Measurements from ENCODE around the gene CLPTM1.

The CLPTM1 gene

DNA sequence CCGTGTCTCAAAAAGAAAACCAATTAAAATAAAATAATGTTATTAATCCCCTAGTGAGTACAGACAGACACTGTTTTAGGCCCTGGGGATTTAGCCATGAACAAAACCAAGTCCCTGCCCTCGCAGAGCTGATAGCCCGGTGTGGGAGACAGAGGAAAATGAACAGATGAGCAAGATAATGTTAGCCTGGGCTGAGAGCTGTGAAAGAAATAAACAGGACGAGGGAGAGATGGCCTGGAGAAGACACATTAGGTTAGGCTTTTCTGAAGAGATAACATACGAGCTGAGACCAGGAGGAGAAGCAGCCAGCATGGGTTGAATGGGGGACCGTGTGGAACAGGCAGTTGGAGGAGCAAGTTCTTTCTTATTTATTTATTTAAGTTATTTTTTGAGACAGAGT, 55.1 kb downstream of the CLPTM1 start:
- DNase-seq (ENCODE audit: low read depth), result no peak

DNA sequence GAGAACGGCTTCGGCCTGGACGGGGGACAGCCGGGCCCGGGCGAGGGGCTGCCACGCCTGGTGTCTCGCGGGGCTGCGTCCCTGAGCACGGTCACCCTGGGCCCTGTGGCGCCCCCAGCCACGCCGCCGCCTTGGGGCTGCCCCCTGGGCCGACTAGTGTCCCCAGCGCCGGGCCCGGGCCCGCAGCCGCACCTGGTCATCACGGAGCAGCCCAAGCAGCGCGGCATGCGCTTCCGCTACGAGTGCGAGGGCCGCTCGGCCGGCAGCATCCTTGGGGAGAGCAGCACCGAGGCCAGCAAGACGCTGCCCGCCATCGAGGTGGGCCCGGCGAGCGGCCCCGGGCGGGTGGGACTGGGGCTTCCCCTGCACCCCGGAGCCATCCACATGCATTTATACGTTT, 56.8 kb downstream of the CLPTM1 start:
- DNase-seq (ENCODE audit: low read depth), result no peak

DNA sequence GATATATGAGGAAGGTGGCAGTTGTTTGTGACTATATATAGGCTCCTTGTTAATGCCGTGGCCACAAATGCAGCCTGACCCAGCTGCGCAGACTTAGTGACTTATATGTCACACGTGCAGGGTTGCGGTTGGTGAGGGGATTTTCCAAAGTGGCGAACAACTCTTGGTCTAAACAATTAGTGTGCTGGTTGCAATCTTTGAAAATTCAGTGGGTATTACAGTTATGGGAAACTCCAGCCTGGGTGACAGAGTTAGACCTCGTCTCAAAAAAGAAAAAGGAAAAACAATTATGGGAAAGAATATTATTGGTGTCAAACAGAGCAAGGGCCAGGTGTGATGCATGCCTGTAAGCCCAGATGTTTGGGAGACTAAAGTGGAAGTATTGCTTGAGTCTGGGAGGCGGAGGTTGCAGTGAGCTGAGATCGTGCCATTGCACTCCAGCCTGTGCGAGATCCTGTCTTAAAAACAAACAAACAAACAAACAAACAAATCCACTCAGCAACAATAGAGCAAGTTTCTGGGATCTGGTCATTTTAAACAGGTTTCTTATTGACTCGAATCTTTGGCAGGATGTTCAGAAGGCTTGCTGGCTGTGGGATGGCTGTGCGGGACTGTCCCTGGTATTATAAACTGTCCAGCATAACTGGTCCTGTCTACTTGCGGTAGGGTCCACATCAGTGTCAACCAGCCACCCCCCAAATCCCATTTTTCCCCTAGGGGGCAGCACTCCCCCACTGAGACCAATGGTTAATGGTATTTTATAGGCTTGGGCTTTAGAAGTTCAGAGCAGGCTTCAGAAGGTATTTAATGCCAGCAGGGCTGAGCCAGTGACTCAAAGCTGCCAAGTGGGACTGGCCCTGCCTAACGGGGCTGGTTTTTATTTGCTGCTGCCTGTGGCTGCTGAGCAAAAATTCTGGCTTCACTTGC, 61.5 kb downstream of the CLPTM1 start:
- peak; percentile 65 for DNase-seq (ENCODE audit: low read depth)

GRCh38 chr19:45019187-45019586, 64.0 kb downstream of the CLPTM1 start:
- no peak for DNase-seq (ENCODE audit: low read depth)

DNA sequence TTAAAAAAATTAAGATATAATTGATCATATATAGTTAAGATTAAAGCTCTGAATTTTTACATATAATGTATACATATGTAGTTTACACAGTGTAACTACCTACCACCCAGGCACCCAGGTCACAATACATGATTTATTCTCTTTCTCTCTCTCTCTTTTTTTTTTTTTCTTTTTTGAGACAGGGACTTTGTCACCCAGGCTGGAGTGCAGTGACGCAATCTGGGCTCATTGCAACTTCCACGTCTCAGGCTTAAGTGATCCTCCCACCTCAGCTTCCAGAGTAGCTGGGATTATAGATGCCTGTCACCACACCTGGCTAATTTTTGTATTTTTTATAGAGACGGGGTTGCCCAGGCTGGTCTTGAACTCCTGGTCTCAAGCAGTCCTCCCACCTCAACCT, 64.9 kb downstream of the CLPTM1 start:
- no peak for DNase-seq (ENCODE audit: low read depth)

DNA sequence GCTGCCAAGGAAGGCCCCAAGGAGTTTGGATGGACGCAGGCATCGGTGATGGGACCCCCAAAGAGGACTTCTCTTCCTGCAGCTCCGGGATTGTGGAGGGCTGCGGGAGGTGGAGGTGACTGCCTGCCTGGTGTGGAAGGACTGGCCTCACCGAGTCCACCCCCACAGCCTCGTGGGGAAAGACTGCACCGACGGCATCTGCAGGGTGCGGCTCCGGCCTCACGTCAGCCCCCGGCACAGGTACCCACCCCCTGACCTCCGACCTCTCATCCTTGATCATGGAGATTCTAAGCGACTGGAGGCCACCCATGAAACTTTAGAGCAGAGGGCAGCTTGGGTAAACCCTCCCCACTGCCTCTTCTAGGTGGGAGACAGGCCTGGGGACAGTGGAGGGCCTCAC, 66.8 kb downstream of the CLPTM1 start:
- no peak for DNase-seq (ENCODE audit: low read depth)

DNA sequence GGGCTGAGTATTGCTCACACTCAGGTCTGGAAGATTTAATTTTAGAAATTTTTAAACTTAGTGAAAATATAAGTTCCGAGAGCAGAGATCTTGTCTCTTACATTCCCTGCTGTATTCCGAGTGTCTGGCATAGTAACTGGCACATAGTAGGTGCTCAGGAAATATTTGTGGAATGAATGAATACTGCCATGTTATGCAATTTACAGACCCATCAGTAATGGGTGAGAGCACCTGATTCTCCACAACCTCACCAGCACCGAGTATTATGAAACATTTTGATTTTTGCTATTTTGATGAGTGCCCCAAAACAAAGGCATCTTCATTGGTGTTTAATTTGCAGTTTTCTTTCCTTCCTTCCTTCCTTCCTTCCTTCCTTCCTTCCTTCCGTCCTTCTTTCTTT, 67.9 kb downstream of the CLPTM1 start:
- DNase-seq (ENCODE audit: low read depth), result no peak

- DNase-seq (ENCODE audit: low read depth), result no peak
Observed at GRCh38 chr19:45025264-45025663, 70.1 kb downstream of the CLPTM1 start.

DNA sequence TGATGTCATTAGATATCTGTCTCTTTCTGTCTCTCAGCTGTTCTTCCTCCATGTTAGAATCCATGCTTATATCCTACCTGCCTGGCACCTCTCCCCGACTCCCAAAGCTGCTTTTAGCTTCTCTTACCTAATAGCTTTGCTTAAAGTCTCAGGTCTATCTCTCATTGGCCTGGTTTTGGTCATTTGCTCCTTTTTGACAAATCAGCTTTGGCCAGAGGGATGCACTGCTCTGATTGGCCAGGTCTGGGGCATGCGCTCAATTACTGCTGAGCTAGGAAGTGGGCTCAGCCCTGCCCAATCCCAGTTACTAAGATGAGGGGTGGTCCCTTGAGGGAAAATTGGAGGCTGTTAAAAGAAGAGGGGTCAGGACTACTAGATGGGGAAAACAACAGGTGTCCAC, 72.2 kb downstream of the CLPTM1 start:
- DNase-seq (ENCODE audit: low read depth), result no peak

DNA sequence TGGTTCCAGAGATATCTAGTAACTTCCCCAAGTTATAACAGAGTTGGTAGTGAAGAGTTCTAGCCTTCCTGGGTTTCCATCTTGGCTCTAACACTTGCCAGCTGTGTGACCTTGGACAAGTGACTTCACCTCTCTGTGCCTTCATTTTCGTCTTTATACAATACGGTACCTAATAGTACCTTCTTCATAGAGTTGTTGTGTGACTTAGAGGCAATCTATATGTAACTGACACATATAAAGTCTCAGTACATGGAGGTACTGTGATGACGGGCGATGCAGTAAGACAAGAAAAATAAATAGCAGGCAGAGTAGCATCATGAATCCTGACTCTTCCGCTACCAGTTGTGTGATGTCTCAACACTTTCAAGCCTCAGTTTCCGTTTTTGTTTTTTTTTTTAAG, 75.6 kb downstream of the CLPTM1 start:
- DNase-seq (ENCODE audit: low read depth), result no peak

GRCh38 chr19:45032421-45032820, 77.2 kb downstream of the CLPTM1 start:
- no peak for DNase-seq (ENCODE audit: low read depth)

DNA sequence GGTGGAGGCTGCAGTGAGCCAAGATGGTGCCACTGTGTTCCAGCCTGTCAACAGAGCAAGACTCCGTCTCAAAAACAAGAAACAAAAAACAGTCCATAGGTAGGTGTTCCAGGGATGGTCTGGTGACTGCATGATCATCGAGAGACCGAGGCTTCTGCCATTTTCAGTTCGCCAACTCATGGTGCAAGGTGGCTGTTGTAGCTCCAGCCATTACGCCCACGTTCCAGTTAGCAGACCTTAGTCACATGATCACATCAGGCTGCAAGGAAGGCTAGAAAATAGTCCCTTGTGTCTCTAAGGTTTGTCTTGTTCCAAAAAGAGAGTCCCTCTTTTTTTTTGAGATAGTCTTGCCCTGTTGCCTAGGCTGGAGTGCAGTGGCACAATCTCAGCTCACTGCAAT, 80.6 kb downstream of the CLPTM1 start:
- no peak for DNase-seq (ENCODE audit: low read depth)

GRCh38 chr19:45037393-45038169, 82.4 kb downstream of the CLPTM1 start:
- no peak for DNase-seq (ENCODE audit: low read depth)

GRCh38 chr19:45038931-45039893, 84.0 kb downstream of the CLPTM1 start, which contains the start of gene CLASRP:
CLASRP (plus strand) TSS chr19:45039045; CDS start chr19:45040213, 1,168 bp downstream.
- peak; percentile 82 for DNase-seq (ENCODE audit: low read depth)

GRCh38 chr19:45040059-45040771, 85.0 kb downstream of the CLPTM1 start:
- DNase-seq (ENCODE audit: low read depth), result no peak

- DNase-seq (ENCODE audit: low read depth), result no peak
Observed at GRCh38 chr19:45041125-45041524, 85.9 kb downstream of the CLPTM1 start.

Data from stimulated activated CD8-positive, alpha-beta memory T cell treated with anti-CD3 and anti-CD28 coated beads, Interleukin-4, amount 100 ng/mL, for 24 hours (primary cell).